HepG2 (cell line): ENCODE results near the gene SNAI3.

Source experiments
- MIER2 ChIP-seq: IDR thresholded peaks from 2 replicates; pipeline ENCODE4 v1.6.1; 2016; ENCODE audit warnings: missing biosample characterization, missing genetic modification reagents
- ZNF407 ChIP-seq: sonication (generic); formaldehyde crosslinking; IDR thresholded peaks from one replicate; pipeline ENCODE4 v1.5.1; 2020; ENCODE audit warnings: mild to moderate bottlenecking, missing genetic modification reagents; ENCODE audit errors: not compliant biosample characterization
- ZNF552 ChIP-seq: sonication (generic); formaldehyde crosslinking; IDR thresholded peaks from 2 replicates; pipeline ENCODE4 v1.9.0; 2022; ENCODE audit warnings: missing genetic modification reagents, mild to moderate bottlenecking, borderline replicate concordance

GRCh38 chr16:88733630-88734360 is 47.5 kb upstream of the SNAI3 start:
- TF ChIP-seq ZNF552 (CRISPR knock-in tag) (no peak), MIER2 (CRISPR knock-in tag) (no peak), ZNF407 (no peak)
